HG03139 (cell line): Measurements from ENCODE around the gene CDK19.
"Not testable (repeated sequence)": the region's sequence is repeated elsewhere in the genome, so short reads cannot be mapped to it uniquely, and the experiment has no call there.

ENCODE experiments used
- ATAC-seq: cut with Tn5 transposase; IDR thresholded peaks from one replicate; pipeline ENCODE4 v1.9.1; 2021; ENCODE audit not compliant: unreplicated experiment

CDK19 gene

DNA sequence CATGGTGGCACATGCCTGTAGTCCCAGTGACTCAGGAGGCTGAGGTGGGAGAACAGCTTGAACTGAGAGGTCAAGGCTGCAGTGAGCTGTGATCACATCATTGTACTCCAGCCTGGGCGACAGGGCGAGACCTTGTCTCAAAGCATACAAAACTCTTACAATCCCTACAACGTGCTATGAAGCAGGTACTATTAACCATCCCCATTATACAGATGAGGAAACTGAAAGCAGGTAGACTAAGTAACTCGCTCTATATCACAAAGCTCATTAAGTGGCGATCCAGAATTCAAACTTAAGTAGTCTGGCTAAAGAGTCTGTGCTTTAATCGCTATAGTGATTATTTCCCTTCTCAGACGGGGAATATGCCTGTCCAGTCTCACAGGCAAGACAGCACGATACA, 54.7 kb downstream of the CDK19 start:
- ATAC-seq, result no peak

DNA sequence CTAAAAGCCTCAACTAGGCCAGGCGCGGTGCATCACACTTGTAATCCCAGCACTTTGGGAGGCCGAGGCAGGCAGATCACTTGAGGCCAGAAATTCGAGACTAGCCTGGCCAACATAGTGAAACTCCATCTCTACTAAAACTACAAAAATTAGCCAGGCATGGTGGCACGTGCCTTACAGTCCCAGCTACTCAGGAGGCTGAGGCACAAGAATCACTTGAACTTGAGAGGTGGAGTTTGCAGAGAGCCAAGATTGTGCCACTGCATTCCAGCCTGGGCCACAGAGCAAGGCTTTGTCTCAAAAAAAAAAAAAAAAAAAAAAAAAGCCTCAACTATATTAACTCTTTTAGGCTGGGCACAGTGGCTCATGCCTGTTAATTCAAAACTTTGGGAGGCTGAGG, 55.2 kb downstream of the CDK19 start:
- not testable (repeated sequence) for ATAC-seq

DNA sequence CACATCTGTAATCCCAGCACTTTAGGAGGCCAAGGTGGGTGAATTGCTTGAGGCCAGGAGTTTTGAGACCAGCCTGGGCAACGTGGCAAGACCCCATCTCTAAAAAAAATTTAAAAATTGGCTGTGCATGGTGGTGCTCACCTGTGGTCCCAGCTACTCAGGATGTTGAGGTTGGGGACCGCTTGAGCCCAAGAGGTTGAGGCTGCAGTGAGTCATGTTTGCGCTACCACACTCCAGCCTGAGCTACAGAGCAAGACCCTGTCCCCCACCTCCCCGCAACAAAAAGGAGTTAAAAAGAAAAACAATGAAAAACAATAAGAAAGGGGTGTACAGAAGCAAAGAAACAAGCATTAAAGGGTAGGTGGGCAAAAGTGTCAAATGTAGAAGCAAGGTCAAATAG, 57.3 kb downstream of the CDK19 start:
- no peak for ATAC-seq

DNA sequence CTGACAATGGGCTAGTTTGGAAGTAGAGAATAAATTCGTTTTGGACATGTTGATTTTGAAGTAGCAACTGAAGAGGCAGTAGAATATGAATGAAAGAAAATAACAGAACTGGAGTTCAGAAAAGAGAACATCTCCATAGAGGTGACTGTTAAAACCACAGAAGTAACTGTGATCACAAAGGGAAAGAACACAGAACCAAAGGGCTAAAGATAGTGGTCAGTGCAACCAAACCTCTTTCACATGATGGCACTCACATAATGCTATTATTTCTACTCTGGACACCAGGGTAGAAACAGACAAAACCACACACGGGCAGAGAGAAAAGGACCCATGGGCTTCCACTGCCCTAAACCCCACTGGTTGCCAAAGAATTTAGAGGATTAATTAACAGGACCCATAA, 58.5 kb downstream of the CDK19 start:
- ATAC-seq, result no peak

DNA sequence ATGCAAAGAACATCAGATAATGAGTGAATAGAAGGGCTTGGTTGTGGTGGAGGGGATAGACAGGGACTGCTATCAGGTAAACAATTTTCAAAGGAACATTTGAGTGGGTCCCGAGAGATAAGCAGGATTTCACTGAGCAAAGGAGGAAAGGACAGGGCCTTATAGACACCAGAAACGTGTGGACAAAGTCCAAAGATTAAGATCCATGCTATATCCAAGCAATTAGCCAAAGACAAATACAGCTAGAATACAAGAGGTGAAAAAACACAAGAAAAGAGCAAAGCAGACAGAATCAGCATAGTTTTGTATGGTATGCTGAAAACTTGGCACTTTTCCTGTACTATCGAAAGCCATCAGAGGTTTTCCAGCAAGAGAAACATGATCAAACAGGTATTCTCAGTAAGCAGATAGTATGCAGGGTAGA, 59.8 kb downstream of the CDK19 start:
- ATAC-seq, result no peak

DNA sequence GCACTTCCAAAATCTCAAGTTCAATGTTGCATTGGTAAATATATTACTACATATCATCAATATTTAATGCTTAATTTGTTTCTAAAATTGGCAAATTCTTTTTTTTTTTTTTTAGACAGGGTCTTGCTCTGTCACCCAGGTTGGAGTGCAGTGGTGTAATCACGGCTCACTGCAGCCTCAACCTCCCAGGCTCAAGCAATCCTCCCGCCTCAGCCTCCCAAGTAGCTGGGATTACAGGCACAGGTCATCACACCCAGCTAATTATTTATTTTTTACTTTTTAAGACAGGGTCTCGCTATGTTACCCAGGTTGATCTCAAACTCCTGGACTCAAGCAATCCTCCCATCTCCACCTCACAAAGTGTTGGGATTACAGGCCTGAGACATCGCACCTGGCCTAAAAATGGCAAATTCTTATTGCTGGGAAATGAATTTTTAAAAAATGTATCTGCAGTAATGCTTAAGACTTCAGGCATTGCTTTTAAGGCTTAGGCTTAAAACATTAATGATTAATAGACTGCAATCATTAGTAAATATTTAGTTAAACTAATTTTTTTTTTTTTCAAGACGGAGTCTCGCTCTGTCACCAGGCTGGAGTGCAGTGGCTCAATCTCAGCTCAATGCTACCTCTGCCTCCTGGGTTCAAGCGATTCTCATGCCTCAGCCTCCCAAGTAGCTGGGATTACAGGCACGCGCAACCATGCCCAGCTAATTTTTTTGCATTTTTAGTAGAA, 61.2 kb downstream of the CDK19 start:
- not testable (repeated sequence) for ATAC-seq

DNA sequence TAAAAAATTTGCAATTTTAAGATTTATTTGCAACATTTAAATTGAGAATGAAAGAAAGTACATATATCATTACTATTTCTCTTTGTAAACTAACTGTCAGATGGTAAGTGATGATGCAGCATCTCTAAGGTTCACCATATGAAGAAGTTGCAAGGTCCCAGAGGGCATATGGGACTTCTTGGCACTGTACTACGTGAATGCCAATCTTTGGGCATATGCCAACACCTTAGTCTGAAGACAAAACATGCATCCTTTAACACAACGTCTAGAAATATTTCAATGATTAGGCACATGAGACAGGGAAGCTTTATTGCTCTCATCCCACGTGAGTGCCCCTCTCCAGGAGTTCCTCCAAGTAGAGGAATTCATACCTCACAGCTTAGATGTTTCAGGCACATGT, 66.8 kb downstream of the CDK19 start:
- no peak for ATAC-seq

DNA sequence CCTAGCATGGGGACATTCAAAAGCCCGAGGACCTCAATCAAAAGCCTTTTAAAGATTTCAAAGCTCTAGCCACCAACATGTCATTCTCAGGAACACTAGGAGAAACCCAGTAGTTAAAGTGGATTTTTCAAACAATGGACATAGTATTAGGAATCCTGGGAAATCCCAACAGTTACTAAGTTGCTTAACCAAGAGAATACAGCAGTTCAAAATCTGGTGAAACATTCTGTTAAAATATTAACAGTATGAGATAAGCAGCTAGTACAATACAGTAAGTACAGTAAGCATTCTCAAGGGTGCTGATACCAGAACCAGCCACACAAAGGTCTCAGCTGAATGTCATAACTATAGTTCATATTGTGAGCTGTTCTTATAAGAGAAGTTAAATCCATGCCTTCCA, 68.6 kb downstream of the CDK19 start:
- ATAC-seq, result no peak

DNA sequence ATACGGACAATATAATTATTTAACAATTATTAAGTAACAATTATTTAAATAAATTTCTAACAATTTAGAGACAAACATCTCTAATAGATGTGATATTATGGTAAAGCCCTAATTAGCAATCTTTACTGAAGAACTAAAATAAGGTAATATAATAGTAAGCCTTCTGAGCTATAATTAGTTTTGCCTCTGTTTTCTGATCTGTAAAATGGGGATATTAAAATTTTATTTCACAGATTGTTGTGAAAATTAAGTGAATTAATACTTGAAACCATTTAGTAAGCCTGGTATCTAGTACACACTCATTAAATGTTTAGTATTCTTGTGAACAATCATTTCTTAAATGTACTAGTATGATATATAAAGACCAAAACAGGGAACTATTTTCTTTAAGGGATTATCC, 70.3 kb downstream of the CDK19 start:
- ATAC-seq, result no peak

DNA sequence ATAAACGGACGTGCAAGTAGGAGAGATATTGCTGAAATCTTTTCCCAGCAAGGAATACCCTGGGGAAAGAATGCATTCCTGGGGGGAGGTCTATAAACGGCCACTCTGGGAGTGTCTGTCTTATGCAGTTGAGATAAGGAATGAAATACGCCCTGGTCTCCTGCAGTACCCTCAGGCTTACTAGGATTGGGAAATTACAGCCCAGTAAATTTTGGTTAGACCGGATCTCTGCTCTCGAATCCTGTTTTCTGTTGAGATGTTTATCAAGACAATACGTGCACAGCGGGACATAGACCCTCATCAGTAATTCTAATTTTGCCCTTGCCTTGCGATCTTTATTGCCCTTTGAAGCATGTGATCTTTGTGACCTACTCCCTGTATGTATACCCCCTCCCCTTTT, 72.7 kb downstream of the CDK19 start:
- not testable (repeated sequence) for ATAC-seq

DNA sequence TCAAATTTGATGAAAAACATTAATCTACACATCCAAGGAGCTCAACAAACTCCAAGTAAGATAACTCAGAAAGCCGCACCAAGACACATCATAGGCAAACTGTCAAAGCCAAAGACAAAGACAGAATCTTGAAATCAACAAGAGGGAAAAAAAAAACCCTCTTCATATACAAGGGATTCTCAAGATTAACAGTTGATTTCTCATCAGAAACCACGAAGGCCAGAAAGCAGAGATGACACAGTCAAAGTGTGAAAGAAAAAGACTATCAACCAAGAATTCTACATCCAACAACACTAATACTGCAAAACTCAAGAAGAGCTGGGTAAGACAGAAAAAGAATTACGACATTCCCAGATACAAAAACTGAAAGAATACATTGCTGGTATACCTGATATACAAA, 73.8 kb downstream of the CDK19 start:
- ATAC-seq, result no peak

DNA sequence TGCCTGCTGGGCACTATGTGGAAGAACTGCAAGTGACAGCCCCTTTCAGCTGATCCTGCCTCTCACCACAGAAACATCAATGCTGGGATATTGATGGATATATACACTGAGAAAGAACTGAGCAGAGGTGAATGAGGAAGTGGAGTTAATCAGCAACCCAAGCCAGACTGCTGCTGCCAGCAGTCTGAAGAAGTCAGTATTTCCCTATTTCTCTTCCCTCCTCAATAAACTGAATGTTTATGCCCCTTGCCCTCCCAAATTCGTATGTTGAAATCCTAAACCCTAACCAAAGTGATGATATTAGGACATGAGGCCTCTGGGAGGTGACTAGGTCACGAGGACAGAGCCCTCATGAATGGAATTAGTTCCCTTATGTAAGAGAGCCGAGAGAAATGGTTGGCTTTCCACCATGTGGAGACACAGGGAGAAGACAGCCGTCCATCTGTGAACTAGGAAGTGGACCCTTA, 76.3 kb downstream of the CDK19 start:
- peak; percentile 95 for ATAC-seq

DNA sequence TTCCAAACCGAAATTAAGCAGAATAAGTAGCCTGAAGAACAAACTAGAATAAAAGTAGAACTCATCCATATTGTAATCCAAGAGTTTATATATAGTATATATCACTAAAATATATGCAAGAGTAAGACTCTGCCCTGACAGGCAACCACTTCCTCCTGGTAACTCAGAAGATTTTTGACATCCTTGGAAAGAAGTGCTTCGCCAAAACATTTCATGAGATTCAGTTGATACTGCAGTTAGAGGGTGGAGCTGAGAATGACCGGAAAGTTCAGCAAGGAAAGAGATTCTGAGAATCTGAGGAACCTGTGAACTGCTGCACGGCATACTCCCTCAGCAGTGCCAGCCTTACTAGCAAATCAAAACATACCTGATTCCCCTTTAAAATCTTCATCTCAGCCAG, 79.6 kb downstream of the CDK19 start:
- ATAC-seq, result no peak

DNA sequence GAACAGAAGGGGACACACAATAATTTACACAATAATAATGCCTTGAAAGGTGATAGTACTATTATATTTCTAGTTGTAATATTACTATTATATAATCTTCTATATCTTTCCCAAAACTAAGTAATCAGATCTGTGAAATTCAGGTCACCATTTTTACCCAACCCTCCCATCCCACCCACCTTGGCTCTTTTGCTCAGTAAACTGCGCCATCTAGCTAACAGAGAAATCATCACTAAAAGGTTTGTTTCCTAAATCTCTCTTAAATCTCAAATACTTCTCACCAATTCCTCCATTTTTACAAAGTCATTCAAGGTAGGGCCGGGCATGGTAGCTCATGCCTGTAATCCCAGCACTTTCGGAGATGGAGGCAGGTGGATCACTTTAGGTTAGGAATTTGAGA, 83.4 kb downstream of the CDK19 start:
- no peak for ATAC-seq

DNA sequence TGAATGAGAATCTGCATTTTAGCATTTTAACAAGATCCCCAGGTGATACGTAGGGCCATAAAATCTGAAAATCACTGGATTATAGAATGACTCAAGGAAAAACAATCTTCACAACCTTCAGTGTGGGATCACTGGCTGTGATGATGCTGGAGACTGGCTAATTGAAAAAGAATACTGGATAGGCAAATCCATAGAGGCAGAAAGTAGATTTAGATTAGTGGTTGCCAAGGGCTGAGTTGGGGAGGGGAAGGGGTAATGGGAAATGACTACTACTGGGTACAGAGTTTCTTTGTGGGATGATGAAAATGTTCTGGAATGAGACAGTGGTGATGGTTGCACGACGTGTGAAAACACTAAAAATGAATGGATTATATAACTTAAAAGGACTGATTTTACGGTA, 84.1 kb downstream of the CDK19 start:
- ATAC-seq, result no peak

DNA sequence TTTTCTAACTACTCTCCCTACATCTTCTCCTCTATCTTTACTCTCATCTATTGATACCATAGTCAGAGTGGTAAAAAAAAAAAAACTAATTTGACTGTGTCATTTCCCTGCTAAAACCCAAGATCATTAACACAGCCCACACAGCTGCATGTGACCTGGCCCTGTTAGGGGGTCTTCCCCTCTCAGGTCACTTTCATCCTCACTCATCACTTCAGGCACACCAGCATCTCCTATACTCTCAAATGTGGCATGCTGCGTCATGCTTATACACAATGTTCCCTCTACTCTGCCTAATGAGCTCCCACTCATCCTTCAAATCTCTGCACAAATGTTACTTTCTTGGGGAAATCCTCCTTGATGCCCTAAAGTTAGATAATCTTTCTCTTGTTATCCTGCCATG, 86.8 kb downstream of the CDK19 start:
- no peak for ATAC-seq

DNA sequence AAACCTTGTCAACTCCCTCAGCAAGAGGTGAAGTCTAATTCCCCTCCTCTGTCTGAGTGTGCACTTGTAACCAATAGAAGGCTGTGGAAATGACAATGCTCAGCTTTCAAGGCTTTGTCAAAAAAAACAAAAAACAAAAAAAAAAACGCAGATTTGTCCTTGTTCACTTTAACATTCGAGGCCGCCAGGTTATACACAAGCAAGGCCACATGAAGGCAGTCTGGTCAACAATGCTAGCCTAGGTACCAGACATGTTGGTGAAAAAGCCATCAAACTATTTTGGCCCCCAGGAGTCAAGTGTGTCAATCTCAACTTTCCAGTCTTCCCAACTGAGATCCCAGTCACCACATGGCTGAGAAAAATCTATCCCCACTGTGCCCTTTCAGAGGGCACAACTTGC, 92.3 kb downstream of the CDK19 start:
- ATAC-seq, result no peak

DNA sequence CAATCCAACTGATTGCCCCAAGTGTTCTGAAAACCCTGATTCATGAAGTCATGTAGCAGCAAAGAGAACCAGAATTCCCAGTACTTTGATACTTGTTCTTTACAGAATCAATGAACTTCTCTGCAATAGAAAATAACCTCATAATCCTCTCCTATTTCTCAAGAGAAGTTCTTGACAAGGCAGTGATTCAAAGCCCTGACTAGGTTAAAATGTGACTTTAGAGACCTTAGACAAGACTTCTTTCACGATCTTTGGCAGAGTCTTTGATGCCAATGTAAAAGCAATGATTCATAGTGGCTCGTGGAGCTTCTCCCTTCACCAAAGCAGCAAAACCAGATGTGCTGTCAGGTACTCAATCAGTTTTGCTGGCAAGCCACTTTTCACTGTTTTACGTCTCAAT, 95.2 kb downstream of the CDK19 start:
- ATAC-seq, result no peak

DNA sequence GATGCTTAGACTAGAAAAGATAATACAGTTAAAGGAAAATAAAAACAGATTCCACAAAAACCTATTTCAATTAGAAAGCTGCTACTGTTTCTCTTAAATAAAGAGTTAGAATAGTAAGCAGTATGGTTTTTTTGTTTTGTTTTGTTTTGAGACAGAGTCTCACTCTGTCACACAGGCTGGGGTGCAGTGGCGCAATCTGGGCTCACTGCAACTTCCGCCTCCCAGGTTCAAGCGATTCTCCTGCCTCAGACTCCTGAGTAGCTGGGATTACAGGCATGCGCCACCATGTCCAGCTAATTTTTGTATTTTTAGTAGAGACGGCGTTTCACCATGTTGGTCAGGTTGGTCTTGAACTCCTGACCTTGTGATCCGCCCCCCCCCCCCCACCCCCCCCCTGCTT, 95.7 kb downstream of the CDK19 start:
- ATAC-seq, result not testable (repeated sequence)

DNA sequence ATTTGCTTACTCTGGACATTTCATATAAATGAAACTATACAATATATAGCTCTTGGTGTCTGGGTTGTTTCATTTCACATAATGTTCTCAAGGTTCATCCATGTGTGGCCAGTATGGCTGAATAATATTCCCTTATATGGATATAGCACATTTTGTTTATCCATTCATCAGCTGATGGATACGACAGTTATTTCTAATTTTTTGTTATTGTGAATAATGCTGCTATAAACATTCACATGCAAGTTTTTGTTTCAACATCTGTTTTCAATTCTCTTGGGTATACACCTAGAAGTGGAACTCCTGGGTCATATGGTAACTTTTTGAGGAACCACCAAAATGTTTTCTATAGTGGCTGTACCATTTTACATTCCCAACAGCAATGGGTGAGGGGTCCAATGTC, 101.1 kb downstream of the CDK19 start:
- no peak for ATAC-seq

DNA sequence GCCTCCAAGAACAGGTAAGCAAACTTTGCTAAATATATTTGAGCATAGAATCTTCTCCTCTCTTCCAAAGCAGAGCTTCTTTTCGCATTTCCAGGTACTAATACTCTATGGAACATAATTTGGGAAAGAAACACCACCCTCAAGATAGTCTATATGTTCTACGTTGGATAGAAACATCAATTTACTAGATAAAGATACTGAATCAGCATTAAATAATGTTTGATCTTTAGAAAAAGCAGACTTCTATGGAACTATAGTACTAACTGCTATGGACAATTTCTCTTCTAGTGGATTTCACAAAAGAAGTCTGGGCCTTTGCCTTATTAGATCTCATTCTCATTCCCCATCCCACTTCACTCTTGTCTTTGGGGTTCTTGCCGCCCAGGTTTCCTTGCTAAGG, 103.0 kb downstream of the CDK19 start:
- ATAC-seq, result no peak

DNA sequence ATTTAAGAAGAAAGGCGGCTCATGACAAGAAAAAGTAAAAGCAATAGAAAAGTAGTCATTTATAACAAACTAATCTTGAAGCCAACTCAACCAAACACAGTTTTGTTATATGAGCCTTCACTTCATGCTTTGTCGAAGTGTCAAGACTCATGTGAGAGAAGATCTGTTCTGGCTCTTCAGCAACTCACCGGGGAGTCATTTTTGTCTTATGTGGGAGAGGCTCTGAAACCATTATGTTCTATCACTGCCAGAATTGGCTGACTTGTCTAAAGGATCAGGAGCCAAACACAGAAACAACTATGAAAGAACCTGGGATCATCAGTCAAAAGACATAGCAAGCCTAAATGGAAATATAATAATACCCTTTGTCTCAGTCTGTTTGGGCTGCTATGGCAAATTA, 105.2 kb downstream of the CDK19 start:
- ATAC-seq, result no peak

DNA sequence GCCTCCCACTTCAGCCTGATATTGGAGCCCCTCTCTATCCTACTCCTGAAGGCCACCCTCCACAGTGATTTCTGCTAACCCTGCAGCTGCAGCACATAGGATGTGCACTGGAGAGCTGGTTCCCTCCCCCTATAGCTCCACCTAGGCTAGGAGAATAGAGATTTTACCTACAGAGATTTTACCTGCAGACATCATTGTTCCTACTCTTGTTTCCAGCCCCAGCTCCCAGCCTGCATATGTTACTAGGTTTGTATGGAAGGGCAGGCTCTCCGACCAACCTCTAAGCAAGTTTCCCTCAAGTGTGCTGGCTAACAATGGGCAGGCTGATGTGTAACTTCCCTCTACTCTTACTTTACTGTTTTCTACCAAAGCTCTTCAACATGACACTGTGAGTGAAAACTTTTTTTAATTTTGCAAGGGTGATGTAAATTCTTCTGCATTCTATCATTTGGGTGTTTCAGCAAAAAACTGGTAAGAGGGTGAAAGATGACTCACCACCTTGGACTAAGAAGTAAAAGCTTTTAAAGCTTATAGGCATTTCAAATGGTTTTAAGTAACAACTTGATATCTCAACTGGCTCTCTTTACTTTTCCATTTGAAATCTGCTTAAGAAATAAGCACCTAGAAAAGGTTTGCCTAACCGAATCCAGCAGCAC, 106.8 kb downstream of the CDK19 start:
- no peak for ATAC-seq
